H9 (cell line): ENCODE results near the gene FADS1. TPM values are rescaled to one million over a fixed set of nuclear protein-coding genes. Genes with fewer than 3 reads are reported as not detected.

Source experiments
- DNase-seq: peaks from one replicate; pipeline ENCODE4 v3.0.0-alpha.2; 2017
- H2AFZ ChIP-seq: one replicate; pipeline ENCODE4 v1.6.1; 2013; ENCODE audit warnings: mild to moderate bottlenecking, low read length, control low read depth, moderate library complexity
- H2AK5ac ChIP-seq: 2 replicates; pipeline ENCODE4 v1.6.1; 2013; ENCODE audit warnings: low read length, control low read depth, mixed read lengths; ENCODE audit not compliant: insufficient read length
- H2BK120ac ChIP-seq: one replicate; pipeline ENCODE4 v1.6.1; 2013; ENCODE audit warnings: low read depth, mild to moderate bottlenecking, low read length, control low read depth, inconsistent platforms; ENCODE audit not compliant: poor library complexity, severe bottlenecking
- H2BK12ac ChIP-seq: 2 replicates; pipeline ENCODE4 v1.6.1; 2013; ENCODE audit warnings: low read length, control low read depth, mixed read lengths, low read depth; ENCODE audit not compliant: insufficient read length
- H2BK15ac ChIP-seq: 2 replicates; pipeline ENCODE4 v1.6.1; 2013; ENCODE audit warnings: low read depth, low read length, control low read depth
- H2BK20ac ChIP-seq: one replicate; pipeline ENCODE4 v1.6.1; 2013; ENCODE audit warnings: low read depth, mild to moderate bottlenecking, low read length, control low read depth, inconsistent platforms; ENCODE audit not compliant: poor library complexity, severe bottlenecking
- H2BK5ac ChIP-seq: 2 replicates; pipeline ENCODE4 v1.6.1; 2013; ENCODE audit warnings: low read length, control low read depth, mixed read lengths; ENCODE audit not compliant: insufficient read length
- H3K14ac ChIP-seq: 2 replicates; pipeline ENCODE4 v1.6.1; 2013; ENCODE audit warnings: low read length, control low read depth; ENCODE audit not compliant: insufficient read depth
- H3K18ac ChIP-seq: 2 replicates; pipeline ENCODE4 v1.6.1; 2013; ENCODE audit warnings: low read depth, mild to moderate bottlenecking, mixed read lengths, low read length, control low read depth; ENCODE audit not compliant: insufficient read length
- H3K23ac ChIP-seq: 2 replicates; pipeline ENCODE4 v1.6.1; 2013; ENCODE audit warnings: low read length, control low read depth, mixed read lengths, low read depth; ENCODE audit not compliant: insufficient read length
- H3K23me2 ChIP-seq: 2 replicates; pipeline ENCODE4 v1.6.1; 2013; ENCODE audit warnings: low read depth, mild to moderate bottlenecking, mixed read lengths, low read length, control low read depth; ENCODE audit not compliant: insufficient read length, poor library complexity, severe bottlenecking
- H3K27ac ChIP-seq: 2 replicates; pipeline ENCODE4 v1.5.1; 2013; ENCODE audit warnings: low read length, control low read depth, mixed read lengths, low read depth; ENCODE audit not compliant: insufficient read length
- H3K27me3 ChIP-seq: 2 replicates; pipeline ENCODE4 v1.6.1; 2013; ENCODE audit warnings: low read length, control low read depth, inconsistent platforms; ENCODE audit not compliant: insufficient read depth
- H3K4ac ChIP-seq: 2 replicates; pipeline ENCODE4 v1.6.1; 2013; ENCODE audit warnings: low read depth, mild to moderate bottlenecking, control low read depth, inconsistent platforms, low read length, moderate library complexity
- H3K4me1 ChIP-seq: 2 replicates; pipeline ENCODE4 v1.6.1; 2013; ENCODE audit warnings: low read length, control low read depth, inconsistent platforms; ENCODE audit not compliant: insufficient read depth
- H3K4me2 ChIP-seq: 2 replicates; pipeline ENCODE4 v1.6.1; 2013; ENCODE audit warnings: low read length, control low read depth, mixed read lengths; ENCODE audit not compliant: insufficient read length, insufficient read depth
- H3K56ac ChIP-seq: 2 replicates; pipeline ENCODE4 v1.6.1; 2013; ENCODE audit warnings: low read depth, mild to moderate bottlenecking, mixed read lengths, low read length, control low read depth; ENCODE audit not compliant: insufficient read length
- H3K79me1 ChIP-seq: 2 replicates; pipeline ENCODE4 v1.6.1; 2013; ENCODE audit warnings: low read depth, mild to moderate bottlenecking, moderate library complexity, low read length, control low read depth, inconsistent platforms; ENCODE audit not compliant: insufficient read depth, poor library complexity, severe bottlenecking
- H3K79me2 ChIP-seq: 2 replicates; pipeline ENCODE4 v1.6.1; 2013; ENCODE audit warnings: low read length, control low read depth, inconsistent platforms; ENCODE audit not compliant: insufficient read depth
- H3K9ac ChIP-seq: 2 replicates; pipeline ENCODE4 v1.6.1; 2013; ENCODE audit warnings: low read length, control low read depth, mixed read lengths; ENCODE audit not compliant: insufficient read length; ENCODE audit errors: extremely low read depth
- H3K9me3 ChIP-seq: one replicate; pipeline ENCODE4 v1.6.1; 2013; ENCODE audit warnings: low read depth, low read length, inconsistent platforms; ENCODE audit not compliant: control insufficient read depth
- H3T11ph ChIP-seq: one replicate; pipeline ENCODE4 v1.6.1; 2013; ENCODE audit warnings: mild to moderate bottlenecking, low read length, control low read depth, inconsistent platforms
- H4K20me1 ChIP-seq: one replicate; pipeline ENCODE4 v1.6.1; 2013; ENCODE audit not compliant: control insufficient read depth, insufficient read length, insufficient read depth
- H4K5ac ChIP-seq: 2 replicates; pipeline ENCODE4 v1.6.1; 2013; ENCODE audit warnings: low read depth, mild to moderate bottlenecking, mixed read lengths, low read length, control low read depth; ENCODE audit not compliant: insufficient read length
- H4K8ac ChIP-seq: replicated peaks from 2 replicates; pipeline ENCODE4 v1.6.1; 2013; ENCODE audit warnings: low read length, control low read depth, mixed read lengths, low read depth; ENCODE audit not compliant: insufficient read length
- H4K91ac ChIP-seq: 2 replicates; pipeline ENCODE4 v1.6.1; 2013; ENCODE audit warnings: low read depth, mild to moderate bottlenecking, moderate library complexity, mixed read lengths, low read length, control low read depth; ENCODE audit not compliant: insufficient read length
- H3K27ac Mint-ChIP-seq, 3 experiments: 2 replicates in 2 of 3; 3 replicates in 1 of 3; pipeline ENCODE4 v1.8.0; 2020 to 2021; ENCODE audit warnings: mixed read lengths in 3 of 3, mild to moderate bottlenecking in 1 of 3, moderate library complexity in 1 of 3
- H3K27me3 Mint-ChIP-seq: 2 replicates; pipeline ENCODE4 v1.8.0; 2021; ENCODE audit warnings: low read depth, mild to moderate bottlenecking, moderate library complexity, mixed read lengths
- H3K36me3 Mint-ChIP-seq, 3 experiments: 2 replicates in 2 of 3; 3 replicates in 1 of 3; pipeline ENCODE4 v1.8.0; 2020 to 2021; ENCODE audit warnings: low read depth in 3 of 3, mixed read lengths in 3 of 3; ENCODE audit not compliant: insufficient read depth in 1 of 3
- H3K4me1 Mint-ChIP-seq, 2 experiments: 2 replicates each; pipeline ENCODE4 v1.8.0; 2020; ENCODE audit warnings: mixed read lengths in 2 of 2
- H3K4me3 Mint-ChIP-seq, 2 experiments: 2 replicates in 1 of 2; 3 replicates in 1 of 2; pipeline ENCODE4 v1.8.0; 2020 to 2021; ENCODE audit warnings: mild to moderate bottlenecking in 2 of 2, mixed read lengths in 2 of 2, moderate library complexity in 1 of 2
- H3K9me3 Mint-ChIP-seq, 2 experiments: 2 replicates in 1 of 2; 3 replicates in 1 of 2; pipeline ENCODE4 v1.8.0; 2020; ENCODE audit warnings: mild to moderate bottlenecking in 2 of 2, mixed read lengths in 2 of 2, moderate library complexity in 1 of 2
- CTCF ChIP-seq: fragments of 200-600 bp; sonication (generic); conservative IDR thresholded peaks from 3 replicates; pipeline ENCODE4 v1.8.0; 2021; ENCODE audit warnings: antibody characterized with exemption, mild to moderate bottlenecking
- WGBS: extraction: QIAGEN DNeasy Blood & Tissue Kit; methylation state at CpG from one replicate; pipeline ENCODE4 v1.1.7; 2013; ENCODE audit warnings: missing lambda C conversion rate, low lambda C conversion rate, mixed read lengths; ENCODE audit not compliant: insufficient read length; ENCODE audit errors: extremely low coverage; 5-methylcytosine and 5-hydroxymethylcytosine counted together
- total RNA-seq: library from RNA; stranded (reverse); gene quantifications from 2 replicates; pipeline ENCODE4 v1.2.1, GENCODE V29; 2021

FADS1 gene
- total RNA-seq, 1 experiment from 2014 or later, result 125 TPM

GRCh38 chr11:61791737-61792309, 25.0 kb downstream of the FADS1 start:
- Histone ChIP-seq H4K20me1 (peaks cover 2% of the 10 kb centered on the region), H2BK5ac (peak overlapping the region; percentile 22), H2BK15ac (no peak overlapping the region), H3T11ph (no peak overlapping the region), H3K23me2 (peaks cover 3% of the 10 kb centered on the region), H2AK5ac (no peak overlapping the region), H4K8ac (no peak overlapping the region), H3K56ac (peak overlapping the region; percentile 1), H3K79me1 (peaks cover 5% of the 10 kb centered on the region), H3K4me2 (peak overlapping the region; percentile 78), H4K5ac (no peak overlapping the region), H3K27ac (peak overlapping the region; percentile 26), H2BK20ac (no peak overlapping the region), H3K4ac (peak overlapping the region; percentile 18; the same call in 1 of the 2 replicates), H3K79me2 (peaks cover 16% of the 10 kb centered on the region; the same call in 1 of the 2 replicates), H3K9ac (peak overlapping the region; percentile 85), H3K18ac (peak overlapping the region; percentile 86), H3K27me3 (no peaks in the 10 kb centered on the region), H4K91ac (no peak overlapping the region), H3K14ac (peak overlapping the region; percentile 92; the same call in 1 of the 2 replicates), H2BK12ac (no peak overlapping the region), H3K9me3 (no peaks in the 10 kb centered on the region), H3K4me1 (no peaks in the 10 kb centered on the region), H2BK120ac (peak overlapping the region; percentile 74), H3K23ac (no peak overlapping the region), H2AFZ (no peak overlapping the region)
- H3K4me3 Mint-ChIP-seq, result peak overlapping the region; percentile 95 to 98
- H3K36me3 Mint-ChIP-seq, result peaks cover 37 to 69% (median 67%) of the 10 kb centered on the region in 3 experiments
- H3K9me3 Mint-ChIP-seq, result no peaks in the 10 kb centered on the region
- TF ChIP-seq CTCF, result no peak
- DNase-seq, result no peak
- H3K27ac Mint-ChIP-seq, result peak overlapping the region; percentile 100
- no CpG with 5 or more reads among the region's 14 CpGs for WGBS
- H3K27me3 Mint-ChIP-seq, result no peaks in the 10 kb centered on the region; the same call in 1 of the 2 replicates
- H3K4me1 Mint-ChIP-seq, result peaks cover 16 to 21% of the 10 kb centered on the region in 2 experiments
